NCI-H2107 treated with DMSO at 0.1 percent for 48 hours (cell line): ENCODE measurements around the gene COL23A1.
"Not testable (repeated sequence)": the region's sequence is repeated elsewhere in the genome, so short reads cannot be mapped to it uniquely, and the experiment has no call there.

Source experiments
- DNase-seq: peaks from one replicate; lab custom pipeline; 2025; ENCODE audit not compliant: unreplicated experiment; lab: John Stamatoyannopoulos, UW

Gene COL23A1

DNA sequence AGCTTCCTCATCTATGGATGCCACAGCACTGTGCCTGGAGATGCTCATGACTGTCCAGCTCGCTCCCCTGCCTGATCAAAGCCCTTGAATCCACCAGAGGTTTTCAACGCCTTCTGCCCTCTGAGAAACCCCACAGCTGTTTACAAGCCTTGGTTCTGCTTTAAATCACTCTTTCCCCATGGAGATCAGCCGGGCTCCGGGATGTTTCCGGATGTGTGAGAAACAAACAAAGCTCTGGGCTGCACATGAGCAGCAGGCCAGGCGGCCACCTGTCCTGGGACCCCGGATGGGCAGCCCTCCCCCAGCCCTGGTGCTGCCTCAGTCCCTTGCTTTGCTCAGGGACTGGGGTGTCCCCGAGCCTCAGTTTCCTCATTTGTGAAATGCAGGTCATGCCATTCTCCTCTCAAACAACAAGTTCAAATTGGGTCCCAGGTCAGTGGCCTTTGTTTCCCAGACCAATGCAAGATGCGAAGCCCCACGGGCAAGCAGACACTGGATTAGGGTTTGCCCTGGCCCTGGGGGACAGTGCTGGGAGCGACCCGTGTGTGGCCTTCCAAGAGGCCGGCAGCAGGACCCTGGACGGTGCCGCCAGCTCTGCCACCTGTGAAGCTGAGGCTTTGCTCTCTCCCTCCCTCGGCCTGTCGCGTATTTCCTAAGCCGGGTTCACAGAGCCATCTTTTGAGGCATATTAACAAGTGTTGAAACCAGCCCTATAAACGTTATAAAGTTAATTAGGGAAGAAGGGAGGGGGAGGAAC lies 315.2 kb downstream of the COL23A1 start:
- DNase-seq, result no peak

DNA sequence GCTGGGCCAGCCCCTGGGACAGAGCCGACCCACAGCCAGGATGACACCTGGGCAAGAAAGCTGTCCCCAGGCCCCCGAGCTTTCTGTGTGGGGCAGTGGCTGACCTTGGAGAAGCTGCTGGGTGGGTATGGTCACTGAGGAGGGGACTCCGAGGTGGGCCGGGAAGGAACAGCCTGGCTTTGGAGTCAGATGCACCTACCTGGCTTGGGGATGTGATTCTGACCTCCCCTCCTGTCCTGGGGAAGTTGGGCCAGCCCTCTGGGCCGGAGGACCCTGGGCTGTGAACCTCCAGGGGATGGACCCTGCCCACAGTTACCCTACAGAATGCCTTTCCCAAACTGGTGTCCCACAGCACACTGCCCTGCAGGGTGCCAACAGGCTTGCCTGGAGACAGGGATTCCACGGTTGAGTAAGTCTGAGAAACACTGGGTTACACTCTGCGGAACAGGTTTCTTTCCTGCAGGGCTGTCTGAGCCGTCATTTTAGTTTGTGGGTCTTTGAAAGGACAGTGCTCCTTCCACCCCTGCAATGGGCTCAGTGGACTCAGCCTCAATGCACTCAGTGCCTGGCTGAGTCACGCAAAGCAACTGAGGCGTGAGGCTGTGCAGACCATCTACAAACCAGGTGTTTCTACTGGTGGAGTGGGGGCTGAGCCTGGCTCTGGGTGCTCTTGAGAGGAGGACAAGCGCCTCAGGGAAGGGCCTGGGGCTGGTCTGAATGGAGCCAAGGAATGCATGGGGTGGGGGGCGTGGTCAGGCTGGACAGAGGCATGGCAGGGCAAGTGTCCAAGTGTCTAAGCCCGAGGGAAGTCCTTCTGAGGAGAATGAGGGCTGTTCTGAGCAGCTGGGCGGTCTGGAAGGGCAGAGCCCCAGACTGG lies 316.3 kb downstream of the COL23A1 start:
- no peak for DNase-seq

DNA sequence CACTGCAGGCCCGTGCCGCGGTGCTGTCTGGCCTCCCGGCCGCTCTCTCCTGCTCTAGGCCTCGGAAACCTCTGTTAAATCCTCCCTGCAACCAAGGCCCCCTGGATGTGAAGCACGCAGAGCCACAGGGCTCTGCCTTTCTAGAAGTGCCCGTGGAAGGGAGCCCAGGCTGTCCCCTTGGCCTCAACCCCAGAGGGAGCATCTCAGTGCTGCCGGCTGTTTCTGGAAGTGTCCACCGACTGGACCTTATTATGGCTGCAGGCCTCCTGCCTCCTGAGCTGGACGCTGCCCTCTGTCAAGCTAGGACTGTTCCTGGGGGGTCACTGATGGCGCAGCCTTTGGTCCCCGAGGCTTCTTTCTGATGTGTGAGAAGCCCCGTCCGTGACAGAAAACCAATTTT lies 317.2 kb downstream of the COL23A1 start:
- DNase-seq, result no peak

DNA sequence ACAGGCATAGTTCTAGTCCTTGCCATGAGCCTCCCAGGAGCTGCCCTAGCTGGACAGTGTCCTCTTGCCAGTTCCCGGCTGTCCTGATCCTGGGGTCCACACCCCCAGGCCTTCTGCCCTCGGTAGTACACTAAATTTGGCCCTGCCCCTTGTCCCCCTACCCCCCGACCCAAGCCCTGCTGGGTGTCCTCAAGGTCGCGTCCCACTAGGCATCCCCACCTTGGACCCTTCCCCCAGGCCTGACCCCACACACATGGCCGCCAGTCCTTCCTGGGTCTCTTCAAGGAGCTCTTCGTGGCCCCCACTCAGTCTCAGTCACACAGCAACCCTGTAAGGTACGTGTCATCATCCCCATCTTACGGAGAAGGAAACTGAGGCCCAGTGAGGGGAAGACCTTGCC lies 317.6 kb downstream of the COL23A1 start:
- no peak for DNase-seq

DNA sequence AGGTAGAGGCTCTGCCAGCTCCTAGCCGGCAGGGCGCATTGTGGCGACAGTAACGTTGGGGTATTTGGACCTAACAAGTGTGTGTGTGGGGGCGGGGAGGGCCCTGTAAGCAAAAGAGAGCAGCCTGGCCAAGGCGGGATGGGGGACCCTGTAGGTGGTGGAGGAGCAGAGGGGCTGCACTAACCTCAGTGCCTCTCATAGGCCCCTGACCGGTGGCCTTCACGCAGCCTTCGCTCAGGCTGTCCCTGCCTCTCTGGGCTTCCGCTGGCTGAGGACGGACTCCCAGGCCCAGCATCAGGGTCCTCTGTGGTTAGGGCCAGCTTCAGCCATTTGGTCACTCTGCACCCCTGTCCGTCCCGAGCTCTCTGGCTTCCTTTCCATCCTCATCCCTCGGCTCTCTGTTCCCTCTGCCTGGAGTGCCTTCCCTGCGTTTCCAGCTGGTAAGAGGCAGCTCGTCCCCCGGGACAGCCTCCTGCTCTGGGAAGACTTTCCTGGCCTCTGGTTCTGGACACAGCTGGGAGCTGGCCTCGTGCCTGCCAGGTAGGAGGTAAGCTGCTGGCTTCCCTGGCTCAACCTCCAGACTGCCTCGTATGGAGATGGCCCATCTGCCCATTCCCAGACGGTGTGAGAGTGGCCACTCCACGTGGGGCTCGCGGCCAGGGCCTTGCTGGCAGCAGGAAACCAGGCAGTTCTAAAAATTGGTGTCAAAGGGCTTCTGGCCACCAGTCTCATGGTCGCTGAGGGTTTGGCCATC lies 318.3 kb downstream of the COL23A1 start:
- no peak for DNase-seq

DNA sequence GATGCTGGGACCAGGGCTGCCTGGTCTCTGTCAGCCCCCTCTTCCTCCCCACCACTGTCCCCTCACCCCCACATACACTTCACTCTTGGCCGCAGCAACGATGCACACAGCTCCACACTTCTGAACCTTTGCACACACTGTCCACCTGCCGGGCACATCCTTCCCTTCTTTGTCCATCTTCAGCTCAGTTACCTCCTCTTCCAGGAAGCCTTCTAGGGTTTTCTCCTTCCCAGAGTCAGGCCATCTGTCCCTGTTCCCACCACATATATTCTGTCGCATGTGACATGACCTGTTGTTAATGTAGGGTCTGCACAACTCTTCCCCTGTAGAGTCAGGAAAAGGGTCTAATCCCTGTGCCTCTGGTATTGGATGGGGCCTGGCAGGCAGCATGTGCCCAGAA lies 319.0 kb downstream of the COL23A1 start:
- DNase-seq, result no peak

DNA sequence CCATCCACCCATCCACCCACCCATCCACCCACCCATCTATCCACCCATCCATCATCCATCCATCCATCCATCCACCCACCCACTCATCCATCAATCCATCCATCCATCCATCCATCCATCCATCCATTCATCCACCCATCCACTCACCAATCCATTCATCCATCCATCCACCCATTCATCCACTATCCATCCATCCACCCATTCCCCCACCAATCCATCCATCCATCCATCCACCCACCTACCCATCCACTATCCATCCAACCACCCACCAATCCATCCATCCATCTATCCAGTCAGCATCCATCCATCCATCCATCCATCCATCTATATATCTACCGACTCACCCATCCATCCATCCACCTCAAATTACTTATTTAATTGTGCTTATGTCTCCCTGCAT lies 320.7 kb downstream of the COL23A1 start:
- DNase-seq, result no peak

DNA sequence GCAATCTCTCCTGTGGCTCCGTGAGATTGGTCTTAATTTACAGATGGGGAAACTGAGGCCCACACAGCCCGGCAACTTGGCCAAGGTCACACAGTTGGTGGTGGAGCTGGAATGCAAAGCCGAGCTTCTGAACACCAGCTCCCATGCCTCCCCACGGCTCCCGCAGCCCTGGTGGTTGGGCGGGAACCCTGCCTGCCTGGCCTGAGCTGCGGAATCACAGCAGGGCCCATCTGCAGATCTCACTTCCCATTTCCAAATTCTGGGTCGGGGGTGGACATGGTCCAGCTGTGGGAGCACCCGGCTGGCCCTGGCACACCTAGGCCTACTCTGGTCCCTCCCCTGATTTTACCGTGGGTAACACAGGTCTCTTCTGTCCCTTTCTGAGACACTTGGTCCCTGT lies 322.3 kb downstream of the COL23A1 start:
- no peak for DNase-seq

DNA sequence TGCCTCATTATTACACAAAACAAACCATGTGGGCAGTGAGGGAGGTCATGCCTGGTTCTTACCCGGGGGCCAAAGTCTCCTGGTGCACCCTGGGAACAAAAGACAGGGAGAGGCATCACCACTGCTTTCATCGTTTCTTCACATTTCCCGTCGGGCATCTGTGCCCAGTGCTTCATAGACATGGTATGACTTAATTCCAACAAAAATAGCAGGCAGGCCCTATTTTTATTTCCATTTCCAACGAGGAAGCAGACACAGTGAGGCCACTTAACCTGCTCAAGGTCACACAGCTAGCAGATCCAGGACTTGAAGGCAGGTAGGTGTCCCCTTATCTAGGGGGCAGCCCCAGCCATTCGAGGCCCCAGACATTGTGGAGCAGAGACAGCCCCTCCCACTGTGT lies 322.9 kb downstream of the COL23A1 start:
- no peak for DNase-seq

DNA sequence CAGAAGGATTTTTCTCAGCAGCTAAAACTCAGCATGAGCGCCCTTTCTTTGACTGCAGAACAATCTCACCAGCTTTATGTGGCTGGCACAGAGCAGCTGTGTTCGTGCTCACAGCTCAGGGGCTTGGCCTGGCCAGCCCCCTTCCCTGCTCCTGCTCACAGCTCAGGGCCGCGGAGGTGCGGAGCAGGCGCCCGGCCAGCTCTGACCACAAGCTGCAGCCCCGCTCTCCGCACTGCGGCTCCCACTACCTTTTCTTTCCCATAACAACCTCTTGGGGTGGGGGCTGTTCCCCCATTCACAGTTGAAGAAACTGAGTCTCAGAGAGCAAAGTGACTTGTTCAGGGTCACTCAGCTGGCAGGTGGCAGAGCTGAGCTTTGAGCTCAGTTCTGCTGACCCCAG lies 323.6 kb downstream of the COL23A1 start:
- DNase-seq, result no peak

DNA sequence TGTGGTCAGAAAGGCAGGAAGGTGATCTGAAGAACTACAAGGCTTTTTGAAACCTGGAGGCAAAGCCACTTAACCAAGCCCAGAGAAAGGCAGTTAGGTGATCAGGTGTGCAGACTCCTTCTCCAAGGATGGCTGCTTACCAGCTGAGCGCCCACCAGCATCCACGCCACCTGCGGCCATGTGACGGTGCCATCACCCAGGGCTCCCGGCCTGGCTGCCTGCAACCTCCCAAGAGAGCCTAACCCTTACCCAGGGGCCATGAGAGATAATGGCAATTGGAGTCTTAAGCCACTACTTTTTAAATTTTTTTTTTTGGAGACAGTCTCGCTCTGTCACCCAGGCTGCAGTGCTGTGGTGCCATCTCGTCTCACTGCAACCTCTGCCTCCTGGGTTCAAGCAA lies 324.4 kb downstream of the COL23A1 start:
- DNase-seq, result no peak

DNA sequence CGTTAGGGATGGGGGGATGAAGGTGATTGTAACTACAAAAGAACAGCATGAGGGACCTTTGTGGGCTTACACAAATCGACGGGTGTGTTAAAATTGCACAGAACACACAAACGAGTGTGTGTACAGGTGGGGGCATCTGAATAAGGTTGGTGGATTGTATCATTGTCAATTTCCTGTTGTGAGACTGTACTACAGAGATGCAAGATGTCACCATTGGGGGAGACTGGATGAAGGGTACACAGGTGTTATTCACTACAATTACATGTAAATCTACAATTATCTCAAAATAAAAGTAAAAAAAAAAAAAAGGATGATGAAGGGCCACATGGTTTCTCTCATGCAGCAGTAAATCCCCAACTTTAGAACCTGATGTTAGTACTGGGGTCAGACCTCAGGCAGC lies 326.1 kb downstream of the COL23A1 start:
- no peak for DNase-seq

DNA sequence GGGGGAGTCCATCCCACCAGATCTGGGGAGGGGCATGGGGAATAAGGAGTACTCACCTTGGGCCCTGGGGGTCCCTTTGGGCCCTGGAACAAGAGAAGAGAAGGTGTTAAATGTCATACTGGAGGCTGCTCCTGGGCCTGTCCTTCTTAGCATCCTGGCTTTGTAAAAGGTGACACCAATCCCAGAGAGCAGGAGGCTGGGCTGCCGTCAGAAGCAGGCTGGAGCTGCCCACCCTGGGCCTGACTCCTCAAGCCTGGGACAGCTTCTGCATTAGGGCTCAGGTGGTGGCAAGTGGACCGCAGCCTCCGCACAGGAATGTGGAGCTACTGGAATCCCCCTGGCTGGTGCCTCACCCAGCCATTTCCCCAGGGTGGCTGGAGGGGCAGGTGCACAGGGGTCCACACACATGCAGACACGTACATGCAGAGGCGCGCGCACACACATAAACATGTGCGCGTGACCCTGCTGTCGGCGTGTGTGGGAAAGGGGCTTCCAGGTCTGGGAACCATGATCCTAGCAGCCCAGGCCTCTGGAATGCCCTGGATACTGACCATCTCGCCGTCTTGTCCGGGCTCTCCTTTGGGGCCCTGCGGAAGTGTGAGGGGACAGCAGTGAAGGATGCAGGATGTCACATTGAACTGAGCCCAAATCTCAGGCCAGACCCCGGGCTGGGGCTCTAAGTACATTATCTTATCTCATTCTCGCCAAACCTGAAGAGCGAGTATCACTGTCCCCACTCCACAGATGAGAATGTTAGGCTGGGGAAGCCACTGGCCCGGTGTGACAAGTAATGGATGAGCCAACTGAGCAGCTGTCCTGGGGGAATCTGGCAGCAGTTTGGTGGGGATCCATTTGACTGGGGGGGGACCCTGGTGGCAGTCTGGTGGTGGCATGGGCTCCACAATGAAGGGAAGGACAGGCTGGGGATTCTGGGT lies 328.3 kb downstream of the COL23A1 start:
- no peak for DNase-seq

DNA sequence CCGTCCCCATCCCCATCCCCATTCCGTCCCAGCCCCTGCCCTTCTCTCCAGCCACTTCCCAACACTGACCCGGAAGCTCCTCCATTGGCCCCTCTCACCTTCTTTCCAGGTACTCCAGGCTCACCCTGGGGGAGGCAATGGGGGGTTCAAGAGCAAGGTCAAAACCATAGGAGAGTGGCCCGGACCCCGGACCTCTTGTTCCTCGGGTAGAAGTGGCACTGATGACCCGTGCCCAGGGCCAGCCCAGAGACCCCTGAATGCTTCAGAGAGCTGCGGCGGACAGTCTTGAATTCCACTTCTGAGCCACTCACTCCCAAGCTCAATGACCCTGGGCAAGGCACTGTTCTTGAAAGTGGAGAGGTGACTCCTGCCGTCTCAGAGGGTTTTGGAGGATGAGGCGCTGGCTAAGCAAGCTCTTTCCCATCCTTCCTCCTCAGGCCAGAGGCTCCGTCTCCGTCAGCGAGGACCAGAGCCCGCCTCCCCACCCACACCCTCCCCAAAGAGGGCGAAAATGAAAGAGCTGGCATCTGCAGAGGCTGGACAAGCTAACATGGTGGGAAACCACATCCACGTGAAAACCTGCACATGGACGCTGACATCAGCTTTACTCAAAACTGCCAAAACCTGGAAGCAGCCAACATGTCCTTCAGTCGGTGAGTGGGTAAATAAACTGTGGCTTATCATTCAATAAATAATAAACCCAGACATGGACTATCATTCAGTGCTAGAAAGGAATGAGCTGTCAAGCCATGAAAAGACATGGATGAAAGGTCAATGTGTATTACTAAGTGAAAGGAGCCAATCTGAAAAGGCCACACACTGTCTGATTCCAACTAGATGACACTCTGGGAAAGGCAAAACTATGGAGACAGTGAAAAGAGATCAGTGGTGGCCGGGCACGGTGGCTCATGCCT lies 330.3 kb downstream of the COL23A1 start:
- DNase-seq, result no peak

DNA sequence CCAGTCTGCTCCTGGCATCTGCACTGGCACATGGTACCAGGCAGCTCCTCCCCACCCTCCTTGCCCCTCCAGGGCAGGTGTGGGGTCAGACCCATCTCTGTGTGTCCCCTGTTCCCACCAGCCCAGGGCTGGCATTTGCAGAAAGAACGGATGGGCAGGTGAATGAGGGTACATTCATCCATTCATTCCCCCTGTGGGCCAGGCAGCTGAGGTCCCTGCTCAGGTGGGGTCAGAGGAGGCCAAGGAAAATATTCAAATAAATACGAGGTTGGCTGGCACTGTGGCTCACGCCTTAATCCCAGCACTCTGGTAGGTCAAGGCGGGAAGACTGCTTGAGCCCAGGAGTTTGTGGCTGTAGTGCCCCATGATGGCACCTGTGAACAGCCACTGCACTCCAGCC lies 332.5 kb downstream of the COL23A1 start:
- no peak for DNase-seq

DNA sequence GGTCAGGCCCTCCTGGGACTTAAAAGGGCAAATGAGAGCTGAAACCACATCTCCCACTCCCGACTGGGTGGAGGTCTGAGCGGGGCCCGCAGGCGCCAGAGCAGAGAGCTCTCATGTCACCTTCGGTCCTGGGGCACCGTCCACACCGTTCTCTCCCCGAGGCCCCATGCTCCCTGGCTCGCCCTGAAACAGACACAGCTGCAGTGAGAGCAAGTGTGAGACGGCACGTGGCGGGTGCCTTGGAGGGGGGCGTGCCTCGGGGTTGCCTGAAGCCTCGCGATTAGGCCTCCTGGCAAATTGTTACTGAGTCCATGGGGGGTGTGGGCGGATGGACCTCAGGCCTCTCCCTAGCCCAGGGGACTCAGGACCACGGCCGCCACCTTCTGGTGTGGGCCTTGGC lies 333.4 kb downstream of the COL23A1 start:
- no peak for DNase-seq

DNA sequence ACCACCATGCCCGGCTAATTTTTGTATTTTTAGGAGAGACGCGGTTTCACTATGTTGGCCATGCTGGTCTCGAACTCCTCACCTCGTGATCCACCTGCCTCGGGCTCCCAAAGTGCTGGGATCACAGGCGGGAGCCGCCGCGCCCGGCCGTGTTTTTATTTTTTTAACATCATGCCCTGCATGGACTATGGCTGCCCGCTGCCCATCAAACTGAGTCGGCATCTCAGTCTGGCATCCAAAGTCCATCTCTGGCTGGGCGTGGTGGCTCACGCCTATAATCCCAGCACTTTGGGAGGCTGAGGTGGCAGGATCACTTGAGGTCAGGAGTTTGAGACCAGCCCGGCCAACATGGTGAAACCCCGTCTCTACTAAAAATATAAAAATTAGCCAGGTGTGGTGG lies 336.6 kb downstream of the COL23A1 start:
- not testable (repeated sequence) for DNase-seq

DNA sequence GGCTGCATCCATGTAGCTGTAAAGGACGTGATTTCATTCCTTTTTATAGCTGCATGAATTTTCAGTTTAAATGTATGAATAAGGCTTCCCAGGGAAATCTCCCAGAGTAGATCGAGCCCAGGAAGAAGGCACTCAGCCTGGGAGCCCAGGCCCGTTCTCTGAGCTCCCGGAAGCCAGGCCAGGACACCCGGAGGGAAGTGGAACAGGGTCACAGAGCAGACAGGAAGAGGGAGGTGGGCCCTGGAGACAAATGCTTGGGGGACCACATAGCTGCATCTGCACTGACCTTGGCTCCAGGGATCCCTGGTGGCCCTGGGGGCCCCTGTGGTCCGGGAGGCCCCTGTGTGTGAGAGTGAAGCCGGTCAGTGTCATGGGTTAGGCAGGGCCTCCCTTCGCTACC lies 337.9 kb downstream of the COL23A1 start:
- DNase-seq, result no peak

DNA sequence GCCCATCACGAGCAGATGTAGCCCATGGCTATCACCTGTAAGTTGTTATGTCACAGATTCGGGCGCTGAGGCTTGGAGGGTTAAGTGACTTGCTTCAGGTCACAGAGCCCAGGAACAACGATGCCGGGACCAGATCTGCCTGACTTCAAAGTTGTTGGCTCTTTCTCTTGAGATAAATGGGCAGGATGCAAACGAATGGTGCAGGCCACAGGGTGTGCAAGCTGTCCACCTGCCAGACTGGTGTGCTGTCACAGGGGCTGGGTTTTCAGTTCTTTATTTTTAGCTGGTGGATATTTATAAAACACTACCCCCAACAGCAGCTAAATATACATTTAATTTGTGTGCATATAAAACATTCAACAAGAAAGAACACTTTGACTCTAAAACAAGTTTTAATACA lies 339.9 kb downstream of the COL23A1 start:
- no peak for DNase-seq
